Measurements from ENCODE around the gene PDZRN4.

The PDZRN4 gene

DNA sequence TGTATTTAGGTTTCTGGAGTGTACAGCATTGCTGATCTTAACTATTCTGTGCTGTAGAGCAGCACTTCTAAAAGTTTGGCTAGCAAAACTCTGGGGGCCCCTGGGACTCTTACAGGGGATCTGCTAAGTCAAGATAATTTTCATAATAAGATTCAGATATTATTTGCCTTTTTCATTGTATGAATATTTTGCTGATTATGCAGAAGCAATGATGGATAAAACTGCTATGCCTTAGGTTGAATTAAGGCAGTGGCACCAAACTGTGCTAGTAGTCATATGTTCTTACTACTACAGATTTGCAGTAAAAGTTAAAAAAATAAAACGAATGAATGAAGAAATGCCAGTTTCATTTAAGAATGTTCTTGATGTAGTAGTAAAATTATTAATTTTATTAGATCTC lies 160.1 kb downstream of the PDZRN4 start:
- H3K27ac ChIP-seq: no peak overlapping the region
- H3K4me3 ChIP-seq: no peak overlapping the region
- DNase-seq (ENCODE audit: low spot score): no peak
- TF ChIP-seq, protein P1, sequence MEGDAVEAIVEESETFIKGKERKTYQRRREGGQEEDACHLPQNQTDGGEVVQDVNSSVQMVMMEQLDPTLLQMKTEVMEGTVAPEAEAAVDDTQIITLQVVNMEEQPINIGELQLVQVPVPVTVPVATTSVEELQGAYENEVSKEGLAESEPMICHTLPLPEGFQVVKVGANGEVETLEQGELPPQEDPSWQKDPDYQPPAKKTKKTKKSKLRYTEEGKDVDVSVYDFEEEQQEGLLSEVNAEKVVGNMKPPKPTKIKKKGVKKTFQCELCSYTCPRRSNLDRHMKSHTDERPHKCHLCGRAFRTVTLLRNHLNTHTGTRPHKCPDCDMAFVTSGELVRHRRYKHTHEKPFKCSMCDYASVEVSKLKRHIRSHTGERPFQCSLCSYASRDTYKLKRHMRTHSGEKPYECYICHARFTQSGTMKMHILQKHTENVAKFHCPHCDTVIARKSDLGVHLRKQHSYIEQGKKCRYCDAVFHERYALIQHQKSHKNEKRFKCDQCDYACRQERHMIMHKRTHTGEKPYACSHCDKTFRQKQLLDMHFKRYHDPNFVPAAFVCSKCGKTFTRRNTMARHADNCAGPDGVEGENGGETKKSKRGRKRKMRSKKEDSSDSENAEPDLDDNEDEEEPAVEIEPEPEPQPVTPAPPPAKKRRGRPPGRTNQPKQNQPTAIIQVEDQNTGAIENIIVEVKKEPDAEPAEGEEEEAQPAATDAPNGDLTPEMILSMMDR (IDR thresholded peaks at IDR 0.05): no peak

- TF ChIP-seq, protein P1 (IDR thresholded peaks at IDR 0.05): no peak
- Histone ChIP-seq H3K27ac (no peak overlapping the region), H3K4me3 (no peak overlapping the region)
- no peak for DNase-seq (ENCODE audit: low spot score)
Measured at GRCh38 chr12:41356181-41356580, 168.1 kb downstream of the PDZRN4 start.

GRCh38 chr12:41361738-41362137 lies 173.6 kb downstream of the PDZRN4 start:
- DNase-seq (ENCODE audit: low spot score): no peak

GRCh38 chr12:41362510-41362909 lies 174.4 kb downstream of the PDZRN4 start:
- no peak overlapping the region for H3K4me3 ChIP-seq
- H3K27ac ChIP-seq: no peak overlapping the region
- DNase-seq (ENCODE audit: low spot score): no peak
- TF ChIP-seq, protein P1 (IDR thresholded peaks at IDR 0.05): no peak

More at GRCh38 chr12:41361738-41362137, 173.6 kb downstream of the PDZRN4 start:
- Histone ChIP-seq H3K27ac (no peak overlapping the region), H3K4me3 (no peak overlapping the region)
- TF ChIP-seq, protein P1 (IDR thresholded peaks at IDR 0.05): no peak

DNA sequence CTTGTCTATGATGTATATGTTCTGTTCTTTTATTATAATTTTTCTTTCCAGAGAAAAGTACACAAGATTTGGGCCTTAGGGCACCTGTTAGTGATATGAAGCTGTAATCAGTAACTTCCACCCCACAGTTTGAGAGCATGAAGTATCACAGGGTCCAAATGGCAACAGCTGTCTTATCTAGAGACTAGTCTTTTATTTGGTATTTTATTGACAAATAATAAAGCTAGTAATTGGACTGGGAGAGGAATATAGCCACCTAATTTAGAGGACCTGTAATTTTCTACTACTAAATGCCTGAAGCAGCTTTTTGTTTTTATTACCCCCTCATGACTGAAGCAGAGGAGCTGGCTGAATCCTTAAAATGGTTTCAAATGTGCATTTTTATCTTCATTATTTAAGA lies 174.8 kb downstream of the PDZRN4 start:
- H3K27ac ChIP-seq: no peak overlapping the region
- TF ChIP-seq, protein P1 (IDR thresholded peaks at IDR 0.05): no peak
- H3K4me3 ChIP-seq: no peak overlapping the region
- DNase-seq (ENCODE audit: low spot score): no peak

GRCh38 chr12:41364211-41364610 lies 176.1 kb downstream of the PDZRN4 start:
- TF ChIP-seq, protein P1 (IDR thresholded peaks at IDR 0.05): no peak
- DNase-seq (ENCODE audit: low spot score): no peak
- Histone ChIP-seq H3K27ac (no peak overlapping the region), H3K4me3 (no peak overlapping the region)

GRCh38 chr12:41365653-41366171 lies 177.6 kb downstream of the PDZRN4 start:
- DNase-seq (ENCODE audit: low spot score): no peak
- H3K4me3 ChIP-seq: no peak overlapping the region
- TF ChIP-seq, protein P1 (IDR thresholded peaks at IDR 0.05): no peak
- no peak overlapping the region for H3K27ac ChIP-seq

Measured in coronary artery (tissue), 2 donors.